Measurements from ENCODE around the gene CCDC12. TPM values are rescaled to one million over a fixed set of nuclear protein-coding genes. Genes with fewer than 3 reads are reported as not detected.
"Not testable (repeated sequence)": the region's sequence is repeated elsewhere in the genome, so short reads cannot be mapped to it uniquely, and the experiment has no call there.

The CCDC12 gene
- total RNA-seq, 1 donor from 2014 or later = 39.6 TPM

DNA sequence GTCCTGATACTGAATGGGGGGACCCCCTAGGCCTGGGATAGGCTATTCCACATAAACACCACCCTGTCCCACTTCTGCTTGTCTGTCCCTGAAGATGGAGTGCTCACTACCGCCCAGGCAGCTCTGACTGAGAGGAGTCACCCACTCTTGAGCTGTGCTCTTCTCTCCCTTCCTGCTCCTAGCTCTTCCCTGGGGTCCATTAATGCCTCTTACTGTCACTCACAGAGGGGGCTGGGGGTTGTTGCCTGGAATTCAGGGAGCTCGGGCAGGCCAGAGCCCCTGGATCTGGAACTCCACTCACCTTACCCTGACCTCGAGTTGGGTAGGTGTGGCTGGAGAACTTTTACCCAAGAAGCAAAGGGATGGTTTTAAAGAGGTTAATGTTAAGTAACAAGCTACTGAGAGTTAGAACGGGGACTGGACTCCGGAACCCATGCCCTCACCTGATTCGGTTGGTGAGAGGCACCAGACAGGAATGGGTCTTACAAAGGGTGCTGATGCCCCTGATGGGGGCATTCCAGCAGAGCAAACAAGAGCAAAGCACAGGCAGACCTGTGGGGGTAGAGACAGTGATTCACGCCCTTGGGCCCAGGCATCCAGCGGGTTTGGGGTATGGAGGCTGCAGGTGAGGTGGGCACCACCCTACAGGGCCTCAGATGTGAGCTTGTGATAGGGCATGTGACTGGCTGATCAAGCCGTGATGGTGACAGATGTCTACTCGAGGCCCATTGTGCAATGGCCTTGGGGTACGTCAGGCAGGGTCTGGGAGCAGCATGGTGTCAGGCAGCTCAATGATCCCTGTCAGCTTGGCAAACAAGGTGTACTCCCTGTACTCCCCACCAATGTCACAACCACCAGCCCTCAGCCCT, 8.3 kb upstream of the CCDC12 start:
- DNase-seq (ENCODE audit: extremely low read depth, low read depth, low spot score) = no peak

DNA sequence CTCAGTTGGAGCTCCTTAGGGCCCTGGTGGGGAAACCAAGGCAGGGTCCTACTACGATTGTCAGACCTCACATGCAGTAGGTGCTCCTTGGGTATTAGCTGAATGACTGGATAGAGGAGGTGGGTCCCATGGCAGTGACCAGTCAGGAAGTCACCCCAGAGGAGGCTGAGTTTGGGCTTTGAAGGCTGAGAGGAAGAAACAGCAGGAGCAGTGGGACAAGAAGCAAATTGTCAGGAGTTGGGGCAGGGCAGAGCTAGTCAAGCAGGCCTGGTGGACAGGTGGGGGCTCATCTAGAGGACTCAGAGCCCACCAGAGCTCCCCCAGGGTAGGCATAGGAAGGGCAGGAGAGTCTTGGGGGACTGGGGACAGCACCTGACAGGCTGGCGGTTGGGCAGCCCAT, 6.0 kb upstream of the CCDC12 start:
- DNase-seq (ENCODE audit: extremely low read depth, low read depth, low spot score) = no peak

DNA sequence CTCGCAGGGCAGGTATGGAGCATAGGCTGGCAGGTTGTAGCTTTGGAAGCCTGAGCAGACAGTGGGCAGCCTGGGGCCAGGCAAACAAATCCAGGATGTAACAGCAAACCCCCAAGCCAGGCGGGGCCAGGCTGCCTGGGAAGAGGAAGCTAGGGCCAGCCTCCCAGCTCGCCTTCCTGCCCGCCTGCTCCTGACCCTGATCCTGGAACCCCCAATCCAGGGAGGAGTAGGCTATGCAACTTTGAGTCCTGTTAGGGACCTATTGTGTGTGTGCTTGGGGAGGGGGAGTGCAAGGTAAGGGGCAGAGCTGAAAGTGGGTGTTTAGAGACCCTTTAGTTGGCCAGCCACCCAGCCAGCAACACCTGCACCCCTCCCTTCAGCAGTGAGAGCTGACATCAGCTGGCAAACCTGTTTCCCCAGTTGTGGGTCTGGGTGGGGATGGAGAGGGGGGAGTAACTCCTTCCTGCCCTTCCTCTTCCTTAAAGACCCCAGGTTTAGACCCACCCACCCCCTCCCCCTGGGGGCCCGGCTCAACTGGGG, 5.5 kb upstream of the CCDC12 start:
- DNase-seq (ENCODE audit: extremely low read depth, low read depth, low spot score) = no peak

DNA sequence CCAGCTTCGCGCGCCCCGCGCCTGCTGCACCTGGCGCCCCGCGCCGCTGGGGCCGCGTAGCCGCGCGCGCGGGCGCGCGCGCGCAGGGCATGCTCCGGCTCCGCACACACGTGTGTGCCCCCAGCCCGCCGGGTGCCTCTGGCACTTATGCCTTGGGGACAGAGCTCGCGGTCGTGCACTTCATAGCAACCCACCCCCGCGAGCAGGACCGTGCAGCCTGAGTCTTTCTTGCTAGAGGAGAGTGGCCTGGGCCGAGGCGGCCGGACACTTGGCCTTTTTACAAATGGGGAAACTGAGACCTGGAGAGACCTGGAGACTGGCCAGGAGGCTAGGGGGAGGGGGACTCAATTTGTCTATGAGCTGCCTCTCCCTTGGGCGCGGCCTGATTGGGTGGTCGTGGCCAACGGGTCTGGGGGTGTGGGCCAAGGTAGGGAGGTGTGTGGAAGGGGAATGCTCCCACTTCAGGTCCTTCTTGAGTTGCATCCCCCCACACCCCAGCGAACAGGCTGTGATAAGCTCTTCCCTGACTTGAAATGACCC, 3.5 kb upstream of the CCDC12 start:
- no peak for DNase-seq (ENCODE audit: extremely low read depth, low read depth, low spot score)

DNA sequence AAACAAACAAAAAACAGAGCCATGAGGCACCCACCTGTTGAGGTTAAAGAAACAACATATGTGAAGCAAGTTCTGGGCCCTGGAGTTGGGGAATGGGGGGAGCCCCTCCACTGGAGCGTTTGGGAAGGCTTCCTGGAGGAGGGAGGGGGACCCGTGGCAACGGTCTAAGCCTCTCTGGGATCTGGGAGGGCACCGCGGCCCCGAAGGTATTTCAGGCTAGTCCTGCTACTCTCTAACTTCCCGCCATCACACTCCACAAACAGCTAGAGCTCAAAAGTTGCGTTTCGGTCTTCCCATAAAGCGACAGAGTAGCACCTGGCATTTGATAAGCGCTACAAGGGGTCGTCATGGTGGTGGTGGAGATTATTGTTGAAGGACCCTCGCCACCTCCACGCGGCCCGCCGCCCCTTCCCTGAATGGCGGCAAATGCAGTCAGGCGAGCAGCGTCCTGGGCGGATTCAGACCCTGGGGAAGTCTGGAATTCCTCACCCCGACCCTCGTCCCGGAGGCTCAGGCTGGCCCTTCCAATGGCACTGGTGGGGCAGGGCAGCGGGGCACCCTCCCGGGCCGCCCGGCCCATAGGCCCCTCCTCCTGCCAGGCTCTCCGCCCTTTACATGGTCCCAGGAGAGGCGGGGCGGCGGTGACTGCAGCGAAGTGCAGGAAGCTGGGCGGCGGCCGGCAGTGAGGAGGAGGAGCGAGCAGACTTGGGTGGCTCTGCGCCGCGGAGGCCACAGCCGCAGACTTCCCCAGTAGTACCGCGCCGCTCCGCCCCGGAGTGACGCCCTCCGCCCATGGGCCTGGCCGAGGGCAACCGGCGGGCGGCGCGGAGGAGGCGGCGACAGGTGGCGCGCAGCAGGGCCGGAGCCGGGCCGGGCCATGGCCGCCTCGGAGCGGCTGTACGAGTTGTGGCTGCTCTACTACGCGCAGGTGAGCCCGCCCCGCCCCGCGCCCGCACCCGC, 2.7 kb upstream of the CCDC12 start, which contains the start of gene NBEAL2:
Gene NBEAL2 (plus strand): TSS at position 682 of the 960 bp plus-strand sequence. CDS start 196 bp downstream, at position 878.
- DNase-seq (ENCODE audit: extremely low read depth, low read depth, low spot score) = no peak

DNA sequence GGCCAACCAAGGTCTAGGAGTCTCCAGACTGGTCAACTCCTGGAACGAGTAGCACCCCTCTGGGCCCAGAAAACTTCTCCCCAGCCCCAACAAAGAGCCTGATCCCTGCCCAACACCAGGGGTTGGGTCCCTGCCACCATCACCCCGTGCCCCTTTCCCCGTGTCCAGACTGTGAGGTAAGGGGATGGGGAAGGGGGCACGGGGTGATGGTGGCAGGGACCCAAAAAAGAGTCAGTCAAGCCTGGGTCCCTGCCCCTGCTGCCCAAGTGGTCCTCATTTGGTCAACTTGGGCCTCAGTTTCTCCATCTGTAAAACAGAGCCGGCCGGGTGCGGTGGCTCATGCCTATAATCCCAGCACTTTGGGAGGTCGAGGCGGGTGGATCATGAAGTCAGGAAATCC, 1.8 kb upstream of the CCDC12 start:
- no peak for DNase-seq (ENCODE audit: extremely low read depth, low read depth, low spot score)

DNA sequence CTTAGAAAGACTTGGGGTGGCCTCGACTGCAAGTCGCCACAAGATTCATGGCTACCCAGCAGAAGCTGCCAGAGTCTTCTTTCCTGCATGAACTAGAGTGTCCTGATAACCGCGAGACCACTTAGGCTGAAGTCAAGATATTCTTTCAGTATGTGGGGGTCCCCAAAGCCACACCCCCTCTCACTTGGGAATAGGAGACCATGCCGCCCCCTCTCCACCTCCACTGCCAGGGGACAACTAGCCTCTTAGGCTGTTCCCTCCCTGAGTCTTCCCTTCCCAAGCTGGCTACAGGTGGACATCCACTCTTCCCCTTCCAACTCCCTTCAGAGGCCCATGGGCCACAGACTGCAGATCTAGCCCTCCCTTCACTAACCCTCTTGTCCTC, 1.3 kb upstream of the CCDC12 start:
- DNase-seq (ENCODE audit: extremely low read depth, low read depth, low spot score) = no peak

DNA sequence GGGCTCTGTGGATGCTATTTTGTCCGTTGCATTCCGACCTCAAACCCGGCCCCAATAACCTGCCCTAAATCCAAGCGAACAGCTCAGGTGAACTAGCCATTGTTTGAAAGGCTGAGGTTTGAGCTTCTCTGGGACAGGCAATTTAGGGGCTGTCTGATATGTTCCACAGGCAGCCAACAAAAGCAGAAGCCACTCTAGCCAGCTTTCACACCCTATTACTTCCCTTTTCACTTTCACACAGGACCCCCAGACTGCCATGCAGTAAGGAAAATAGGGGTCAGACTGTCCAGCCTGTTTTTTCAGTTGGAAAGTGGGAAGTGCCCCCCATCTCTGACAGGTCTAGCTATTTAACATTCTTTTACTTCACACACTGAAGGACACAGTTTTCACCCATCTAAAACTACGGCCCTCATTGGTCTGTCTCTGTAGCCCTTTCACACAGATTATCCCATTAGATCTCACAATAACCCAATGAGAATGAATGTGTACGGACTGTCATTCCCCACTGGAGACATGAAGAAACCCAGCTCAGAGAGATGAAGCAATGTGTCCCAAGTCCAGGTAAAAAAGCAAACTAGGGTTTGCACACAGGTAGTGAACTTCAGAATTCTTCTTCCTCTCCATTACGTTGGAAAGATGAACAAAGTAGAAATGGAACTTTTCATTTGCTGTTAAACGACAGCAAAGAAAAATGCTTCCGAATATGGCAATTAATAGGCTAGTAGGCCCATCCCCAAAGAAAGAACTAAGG, 1.9 kb downstream of the CCDC12 start:
- no peak for DNase-seq (ENCODE audit: extremely low read depth, low read depth, low spot score)

DNA sequence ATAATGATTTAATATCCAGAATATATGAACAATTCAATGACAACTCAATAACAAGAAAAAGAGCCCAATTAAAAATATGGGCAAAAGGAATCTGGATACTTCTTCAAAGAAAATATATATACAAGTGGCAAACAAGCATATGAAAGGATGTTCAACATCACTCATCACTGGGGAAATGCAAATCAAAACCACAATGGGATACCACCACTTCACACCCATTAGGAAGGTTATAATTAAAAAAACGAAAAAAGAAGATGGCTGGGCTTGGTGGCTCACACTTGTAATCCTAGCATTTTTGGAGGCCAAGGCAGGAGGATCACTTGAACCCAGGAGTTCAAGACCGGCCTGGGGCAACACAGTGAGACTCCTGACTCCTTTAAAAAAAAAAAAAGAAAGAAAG, 4.1 kb downstream of the CCDC12 start:
- DNase-seq (ENCODE audit: extremely low read depth, low read depth, low spot score) = no peak

DNA sequence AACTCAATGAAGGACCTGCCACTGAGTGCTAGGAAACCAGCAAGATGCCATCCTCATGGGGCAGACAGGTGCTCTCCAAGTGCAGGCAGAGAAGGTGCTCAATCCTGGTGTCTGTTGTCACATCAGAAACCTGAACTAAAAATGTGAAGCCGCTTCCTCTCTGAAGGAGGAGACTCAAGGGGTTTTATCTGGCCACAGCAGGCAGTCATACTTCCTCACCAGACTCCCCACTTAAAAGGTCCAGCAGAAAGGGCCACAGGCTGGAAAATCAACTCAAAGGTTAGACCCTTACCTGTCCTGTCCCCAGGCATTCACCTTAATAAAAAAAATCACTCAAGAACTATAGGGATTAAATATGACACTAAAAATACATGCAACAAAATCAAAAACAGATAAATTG, 4.8 kb downstream of the CCDC12 start:
- DNase-seq (ENCODE audit: extremely low read depth, low read depth, low spot score) = no peak

DNA sequence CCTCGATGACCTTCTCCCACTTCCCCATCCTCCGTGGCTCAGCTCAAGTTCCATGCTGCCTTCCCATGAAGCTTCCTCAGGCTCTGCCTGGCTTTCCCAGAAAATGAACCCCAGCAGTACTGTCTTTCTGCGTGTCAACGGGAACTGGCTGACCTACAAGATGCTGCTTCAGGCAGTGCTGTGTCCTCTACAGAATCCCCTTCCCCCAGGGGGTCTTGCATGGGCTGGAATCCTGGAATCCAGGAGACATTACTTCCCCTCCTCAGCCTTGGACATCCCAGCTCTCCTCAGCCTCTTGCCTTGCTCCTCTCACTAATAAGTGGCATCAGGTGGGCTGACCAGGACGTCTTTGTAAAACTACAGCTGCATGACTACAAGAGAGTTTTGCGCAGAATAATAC, 5.4 kb downstream of the CCDC12 start:
- DNase-seq (ENCODE audit: extremely low read depth, low read depth, low spot score) = no peak

DNA sequence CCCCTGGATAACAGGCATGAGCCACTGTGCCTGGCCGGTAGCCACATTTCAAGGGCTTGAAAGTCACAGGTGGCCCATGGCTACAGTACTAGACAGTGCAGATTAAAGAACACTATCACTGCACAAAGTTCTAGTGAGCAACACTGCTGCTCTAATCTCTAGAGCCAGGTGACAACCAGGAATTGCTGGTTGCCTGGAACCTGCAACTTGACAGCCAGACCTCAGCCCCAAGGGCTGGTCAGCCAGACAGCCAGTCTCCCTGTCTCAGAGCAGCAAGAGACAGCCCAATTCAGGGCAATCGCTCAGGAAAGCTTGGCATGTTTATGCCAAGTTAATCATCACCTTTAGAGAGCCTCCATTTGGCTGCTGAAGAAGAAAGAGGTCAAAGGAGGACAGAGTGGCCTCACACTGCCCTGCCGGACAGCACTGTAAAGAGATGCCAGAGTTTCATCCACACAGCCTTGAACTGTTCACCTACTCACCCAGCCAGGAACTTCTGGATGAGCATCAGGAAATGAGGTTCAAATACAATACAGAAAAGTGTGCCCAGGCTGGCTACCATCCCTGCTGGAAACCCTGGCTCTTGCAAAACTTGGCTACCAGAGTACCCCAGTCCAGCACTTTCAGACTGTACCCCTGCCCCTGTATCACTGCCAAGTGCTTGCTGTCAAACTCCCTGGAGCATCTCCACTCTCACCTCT, 6.0 kb downstream of the CCDC12 start:
- DNase-seq (ENCODE audit: extremely low read depth, low read depth, low spot score) = no peak

DNA sequence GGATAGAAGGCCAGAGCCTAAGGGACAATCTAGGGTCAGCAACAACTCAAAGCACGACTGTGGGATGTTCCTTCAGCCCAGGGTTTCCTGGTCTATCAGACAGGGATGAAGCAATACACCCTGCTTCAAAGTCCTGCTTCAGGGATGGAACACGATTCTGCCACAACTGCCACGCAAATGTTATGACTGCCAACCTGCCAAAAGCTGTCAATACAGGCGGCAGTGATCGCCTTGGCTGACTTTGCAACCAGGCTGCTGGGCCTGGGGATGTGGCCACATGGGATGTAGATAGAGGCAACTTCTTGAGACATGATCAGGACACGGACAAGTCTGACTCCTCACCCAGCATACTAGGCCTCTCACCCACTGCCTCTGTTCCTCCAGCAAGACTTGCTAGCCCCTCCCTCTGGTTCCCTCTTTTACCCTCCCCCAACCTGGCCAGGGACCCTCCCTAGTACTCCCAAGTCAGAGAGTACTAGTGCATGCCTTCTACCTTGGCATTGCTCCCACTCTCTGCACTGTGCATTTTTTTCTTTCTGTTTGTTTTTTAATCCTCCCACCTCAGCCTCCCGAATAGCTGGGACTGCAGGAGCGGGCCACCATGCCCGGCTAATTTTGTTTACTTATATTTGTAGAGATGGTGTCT, 7.6 kb downstream of the CCDC12 start:
- DNase-seq (ENCODE audit: extremely low read depth, low read depth, low spot score) = no peak

DNA sequence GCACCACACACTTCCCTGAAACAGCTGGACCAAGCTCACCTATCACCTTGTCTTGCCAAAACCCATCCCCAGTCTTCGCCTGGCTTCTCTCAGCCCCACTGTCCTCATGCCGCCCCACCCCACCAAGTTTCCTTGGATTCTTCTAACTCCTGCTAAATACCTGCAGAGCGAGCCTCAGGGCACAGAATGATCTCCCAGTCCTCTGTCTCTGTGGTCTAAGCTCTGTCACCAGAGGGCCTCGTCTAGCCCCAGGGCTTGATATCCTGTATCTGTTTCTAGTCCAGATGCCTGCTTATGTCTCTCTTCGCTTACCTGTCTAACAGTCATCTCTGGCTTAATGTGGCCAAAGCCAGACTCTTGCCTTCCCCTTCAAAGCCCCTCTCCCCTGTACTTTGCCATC, 9.7 kb downstream of the CCDC12 start:
- DNase-seq (ENCODE audit: extremely low read depth, low read depth, low spot score) = no peak

DNA sequence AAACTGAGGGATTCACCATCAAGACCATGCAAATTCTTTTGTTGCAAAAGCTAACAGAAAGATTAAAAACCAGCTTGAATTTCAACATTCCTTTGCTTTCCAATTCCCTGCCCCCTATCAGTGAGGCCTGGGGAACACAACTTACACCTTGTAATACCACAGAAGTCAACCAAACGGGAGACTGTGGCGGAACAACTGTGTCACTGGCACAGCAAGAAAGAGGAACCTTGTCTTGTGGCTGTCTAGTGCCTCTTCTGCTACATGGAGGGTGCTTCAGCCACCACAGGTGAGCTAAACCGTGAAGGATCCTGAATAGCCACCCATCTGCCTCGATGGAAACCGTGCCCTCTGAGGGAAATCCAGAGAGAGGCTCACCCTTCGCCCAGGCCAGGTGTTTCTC, 11.4 kb downstream of the CCDC12 start:
- DNase-seq (ENCODE audit: extremely low read depth, low read depth, low spot score) = no peak

DNA sequence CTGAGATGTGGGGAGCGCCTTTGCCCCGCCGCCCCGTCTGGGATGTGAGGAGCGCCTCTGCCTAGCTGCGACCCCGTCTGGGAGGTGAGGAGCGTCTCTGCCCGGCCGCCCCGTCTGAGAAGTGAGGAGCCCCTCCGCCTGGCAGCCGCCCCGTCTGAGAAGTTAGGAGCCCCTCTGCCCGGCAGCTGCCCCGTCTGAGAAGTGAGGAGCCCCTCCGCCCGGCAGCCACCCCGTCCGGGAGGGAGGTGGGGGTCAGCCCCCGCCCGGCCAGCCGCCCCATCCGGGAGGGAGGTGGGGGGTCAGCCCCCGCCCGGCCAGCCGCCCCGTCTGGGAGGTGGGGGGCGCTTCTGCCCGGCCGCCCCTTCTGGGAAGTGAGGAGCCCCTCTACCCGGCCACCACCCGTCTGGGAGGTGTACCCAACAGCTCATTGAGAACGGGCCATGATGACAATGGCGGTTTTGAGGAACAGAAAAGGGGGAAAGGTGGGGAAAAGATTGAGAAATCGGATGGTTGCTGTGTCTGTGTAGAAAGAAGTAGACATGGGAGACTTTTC, 12.4 kb downstream of the CCDC12 start:
- DNase-seq (ENCODE audit: extremely low read depth, low read depth, low spot score) = not testable (repeated sequence)

DNA sequence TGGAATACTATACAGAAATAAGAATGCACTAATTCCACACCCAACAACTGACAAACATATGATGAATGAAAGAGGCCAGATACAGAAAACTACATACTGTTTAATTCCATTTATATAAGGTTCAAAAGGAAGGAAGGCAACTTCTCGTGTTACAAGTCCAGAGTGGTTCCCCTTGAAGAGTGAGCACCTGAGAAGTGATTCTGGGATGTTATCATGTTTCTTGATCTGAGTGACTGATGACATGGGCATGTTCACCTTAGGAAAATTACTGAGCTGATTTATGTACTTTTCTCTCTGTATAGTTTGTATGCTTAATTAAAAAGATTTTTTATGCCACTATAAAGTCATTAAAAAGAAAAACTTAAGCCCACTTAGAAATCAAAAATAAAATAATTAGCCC, 13.6 kb downstream of the CCDC12 start:
- no peak for DNase-seq (ENCODE audit: extremely low read depth, low read depth, low spot score)

DNA sequence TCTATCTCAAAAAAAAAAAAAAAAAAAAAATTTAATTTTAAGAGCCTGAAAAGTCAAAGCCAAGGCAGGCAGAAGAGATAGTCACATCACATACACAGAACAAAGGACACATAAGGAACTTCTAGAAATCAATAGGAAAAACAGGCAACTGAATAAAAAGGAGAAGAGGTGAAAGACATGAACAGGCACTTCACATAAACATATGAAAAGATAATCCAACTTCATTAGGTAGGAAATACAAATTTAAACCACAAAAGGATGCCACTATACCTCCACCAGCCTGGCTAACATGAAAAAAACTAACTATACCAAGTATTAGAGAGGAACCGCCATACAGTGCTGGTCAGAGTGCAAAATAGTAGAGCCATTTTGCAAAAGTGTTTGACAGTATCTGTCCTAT, 14.1 kb downstream of the CCDC12 start:
- no peak for DNase-seq (ENCODE audit: extremely low read depth, low read depth, low spot score)

DNA sequence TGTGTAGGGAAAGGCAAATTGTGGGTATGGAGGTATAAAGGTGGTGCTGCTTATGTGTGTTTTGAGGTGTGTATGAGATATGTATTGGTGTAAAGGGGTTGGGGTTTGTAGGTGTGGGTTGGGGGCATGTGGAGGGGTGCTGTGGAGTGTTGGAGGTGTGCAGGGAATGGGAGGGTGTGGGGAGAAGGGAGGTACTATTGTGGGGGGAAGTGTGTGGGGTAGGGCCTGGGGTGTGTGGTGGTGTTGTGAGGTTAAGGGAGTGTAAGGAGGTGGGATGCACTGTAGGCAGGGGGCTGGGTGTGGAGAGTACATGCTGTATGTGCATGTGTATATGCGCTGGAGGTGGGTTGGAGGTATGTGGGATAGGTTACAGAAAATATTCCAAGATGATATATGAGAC, 15.7 kb downstream of the CCDC12 start:
- no peak for DNase-seq (ENCODE audit: extremely low read depth, low read depth, low spot score)

Data from glomerular endothelial cell (primary cell).